ENCODE data around the gene TCF19.
A peak's percentile ranks its signal among the peaks of the same experiment; 100 is the strongest.

The TCF19 gene

GRCh38 chr6:31158140-31158862 is at the start of gene TCF19:
TCF19 (plus strand) TSS chr6:31158589; CDS start chr6:31159470, 881 bp downstream.
- peak; percentile 99 for DNase-seq (ENCODE audit: low spot score)
- peak; percentile 94 for FAIRE-seq

DNA sequence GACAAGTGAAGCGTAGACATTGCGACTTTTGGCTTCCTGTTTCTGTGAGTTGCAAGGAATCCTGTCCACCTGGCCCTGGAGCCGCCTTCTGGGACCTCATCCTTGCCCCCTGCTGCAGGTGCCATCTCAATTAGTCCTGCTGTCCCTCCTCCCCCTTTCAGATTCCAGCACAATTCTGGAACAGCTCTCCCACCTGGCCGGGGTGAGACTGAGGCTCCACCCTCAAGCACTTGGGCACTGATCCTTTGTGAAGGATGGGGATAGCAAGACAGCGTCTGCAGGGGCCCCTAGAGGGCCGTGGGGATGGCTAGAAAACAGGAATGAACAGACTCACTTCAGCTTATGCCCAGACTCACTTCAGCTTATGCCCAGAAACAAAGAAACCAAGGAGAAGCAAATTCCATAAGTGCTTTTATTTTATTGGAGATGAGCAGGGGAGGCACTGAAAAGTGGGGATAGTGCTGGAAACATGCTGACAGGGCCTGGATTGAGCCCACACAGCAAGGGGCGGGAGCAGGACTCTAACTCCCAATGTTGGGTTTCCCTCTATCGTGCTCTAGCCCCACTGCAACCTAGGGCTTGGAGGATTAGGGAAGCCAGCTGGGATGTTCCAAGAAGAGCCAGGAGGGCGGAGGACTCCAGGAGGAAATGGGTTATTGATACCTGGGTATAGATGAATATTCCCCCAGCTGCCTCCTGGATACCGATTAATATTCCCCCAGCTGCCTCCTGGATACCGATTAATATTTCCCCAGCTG is 47.4 kb upstream of the TCF19 start:
- FAIRE-seq (no peak), DNase-seq (ENCODE audit: low spot score) (no peak)

- FAIRE-seq, result no peak
Measured at GRCh38 chr6:31111712-31112111, 46.7 kb upstream of the TCF19 start.

GRCh38 chr6:31112478-31112877 is 45.9 kb upstream of the TCF19 start, which contains the start of gene C6orf15:
C6orf15 (minus strand) TSS chr6:31112575; CDS start chr6:31112555, 20 bp downstream.
- peak; percentile 54 for DNase-seq (ENCODE audit: low spot score)
- FAIRE-seq, result peak; percentile 27

More at GRCh38 chr6:31111712-31112111, 46.7 kb upstream of the TCF19 start:
- no peak for DNase-seq (ENCODE audit: low spot score)

DNA sequence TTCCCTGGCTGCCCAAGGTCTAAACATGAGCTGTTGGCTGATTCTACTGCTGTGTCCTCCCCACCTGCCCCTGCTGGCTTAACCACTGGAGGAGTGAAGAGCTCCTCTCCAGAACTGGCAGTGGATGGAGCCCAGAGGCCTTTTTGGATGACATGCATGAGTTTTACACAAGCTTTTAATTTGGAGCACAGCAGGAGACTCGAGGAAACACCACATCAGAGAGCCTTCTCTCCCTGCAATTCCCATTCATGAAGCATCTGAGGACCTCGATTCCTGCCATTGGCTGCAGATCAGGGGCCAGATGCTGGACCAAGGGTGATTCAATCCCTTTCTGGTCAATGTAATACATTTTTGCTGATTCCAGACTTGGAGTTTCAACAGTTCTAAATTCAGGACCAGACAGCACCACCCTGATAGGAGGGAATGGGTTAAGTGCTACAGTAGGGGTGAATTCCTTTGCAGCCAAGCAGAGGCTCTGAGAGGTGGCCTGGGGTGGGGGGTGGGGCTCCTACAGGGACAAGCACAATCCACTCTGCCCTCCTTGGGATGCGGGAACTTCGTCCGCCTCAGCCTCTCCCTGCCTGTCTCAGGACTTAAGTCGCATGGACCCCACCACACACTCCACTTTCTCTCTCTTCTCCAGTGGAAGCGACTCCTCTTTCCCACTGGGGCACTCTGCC is 44.4 kb upstream of the TCF19 start:
- FAIRE-seq (no peak), DNase-seq (ENCODE audit: low spot score) (peak; percentile 60)

- FAIRE-seq (peak; percentile 97), DNase-seq (ENCODE audit: low spot score) (peak; percentile 88)
Measured at GRCh38 chr6:31114541-31114878, 43.9 kb upstream of the TCF19 start, which contains the start of gene PSORS1C1. PSORS1C1 (plus strand) TSS chr6:31114800; CDS start chr6:31129633, 14,833 bp downstream.

DNA sequence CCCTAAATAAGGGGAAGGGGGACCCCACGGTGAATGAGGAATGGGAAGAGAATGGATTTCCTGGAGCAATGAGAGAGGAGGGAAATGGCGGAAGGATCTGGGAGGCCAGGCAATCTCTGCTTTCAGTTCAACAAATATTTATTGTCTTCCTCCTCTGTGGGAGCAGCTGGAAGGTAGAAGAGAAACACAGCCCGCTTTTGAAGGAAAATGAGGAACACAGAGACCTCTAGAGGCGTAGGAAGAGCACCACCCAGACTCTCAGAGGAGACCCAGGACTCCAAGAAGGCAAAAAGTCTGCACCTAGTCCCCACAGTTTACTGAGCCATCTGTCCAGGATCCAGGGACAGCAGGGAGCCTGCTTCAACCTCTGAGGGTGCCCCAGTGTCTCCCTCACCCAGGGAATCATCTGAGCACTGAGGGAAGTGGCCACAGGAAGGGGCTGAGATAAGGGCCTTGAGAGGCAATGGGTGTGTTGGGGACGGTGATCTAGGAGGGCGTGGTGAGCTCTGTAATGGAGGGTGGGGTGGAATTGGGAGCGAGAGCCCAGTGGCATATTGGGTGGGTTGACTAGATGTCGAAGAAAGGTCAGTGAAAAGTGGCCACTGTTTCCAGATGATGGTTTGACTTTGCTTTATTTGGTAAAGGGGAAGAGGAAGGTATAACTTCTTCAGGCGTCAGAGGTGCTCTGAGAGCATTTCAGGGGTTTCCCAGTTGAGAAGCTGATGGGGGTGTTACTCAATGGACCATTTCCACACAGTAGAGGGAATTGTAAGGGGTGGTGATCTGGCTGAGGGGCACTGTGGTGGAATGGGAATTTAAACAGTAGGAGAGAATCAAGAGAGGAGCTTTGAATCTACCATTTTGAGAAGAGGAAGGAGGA is 43.2 kb upstream of the TCF19 start:
- peak; percentile 66 for FAIRE-seq
- peak; percentile 67 for DNase-seq (ENCODE audit: low spot score)

DNA sequence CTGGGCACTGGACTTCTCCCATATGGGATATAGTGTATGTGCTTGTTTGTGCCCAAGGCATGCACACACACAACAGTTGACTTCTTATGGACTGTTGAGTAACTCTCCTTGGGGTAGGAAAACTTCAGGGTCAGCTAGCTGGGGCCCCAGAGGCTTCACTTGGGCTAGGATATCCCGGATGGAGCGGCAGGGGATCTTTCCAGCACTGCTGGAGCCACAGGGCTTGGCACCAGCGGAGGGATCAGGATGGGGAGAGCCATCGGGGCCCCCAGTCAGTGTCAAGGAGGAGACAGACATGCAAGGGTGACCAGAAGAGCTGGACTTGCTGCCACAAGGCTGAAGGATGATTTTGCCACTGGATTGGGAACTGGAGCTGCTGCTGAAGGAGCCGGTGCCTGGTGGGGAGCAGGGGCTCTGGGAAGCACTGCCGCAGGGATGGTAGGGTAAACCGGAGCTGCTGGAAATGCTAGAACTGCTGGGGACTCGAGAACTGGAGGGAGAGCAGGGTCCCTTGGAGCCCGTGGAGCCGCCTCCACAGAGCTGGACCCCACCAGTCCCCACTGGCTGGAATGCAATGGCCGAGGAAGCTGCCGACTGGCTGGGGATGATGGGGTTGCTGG is 42.3 kb upstream of the TCF19 start:
- DNase-seq (ENCODE audit: low spot score) (no peak), FAIRE-seq (no peak)

- DNase-seq (ENCODE audit: low spot score), result no peak
- no peak for FAIRE-seq
Measured at GRCh38 chr6:31116661-31117385, 41.6 kb upstream of the TCF19 start.

DNA sequence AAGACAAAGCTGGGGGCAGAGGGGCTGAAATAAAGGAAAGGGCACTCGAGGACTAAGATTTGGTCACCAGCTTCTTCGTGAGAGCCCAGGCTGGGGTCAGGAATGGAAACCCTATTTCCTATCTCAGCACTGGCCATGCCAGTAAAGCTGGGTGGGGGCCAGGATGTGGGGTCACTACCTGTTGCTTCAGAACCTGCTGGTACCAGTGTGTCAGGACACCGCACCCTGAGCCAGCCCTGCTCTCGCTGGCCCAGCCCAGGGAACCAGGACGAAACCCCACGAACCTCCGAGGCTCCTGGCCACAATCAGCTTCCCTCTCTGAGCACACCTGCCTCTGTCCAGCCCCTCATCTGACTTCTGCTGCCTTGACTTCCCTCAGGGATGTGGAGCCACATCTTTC is 40.2 kb upstream of the TCF19 start:
- FAIRE-seq, result no peak
- DNase-seq (ENCODE audit: low spot score), result no peak

GRCh38 chr6:31120151-31120915 is 38.1 kb upstream of the TCF19 start, which contains the start of gene CDSN:
CDSN (minus strand) TSS chr6:31120446; CDS start chr6:31120419, 27 bp downstream.
- FAIRE-seq (no peak), DNase-seq (ENCODE audit: low spot score) (no peak)

DNA sequence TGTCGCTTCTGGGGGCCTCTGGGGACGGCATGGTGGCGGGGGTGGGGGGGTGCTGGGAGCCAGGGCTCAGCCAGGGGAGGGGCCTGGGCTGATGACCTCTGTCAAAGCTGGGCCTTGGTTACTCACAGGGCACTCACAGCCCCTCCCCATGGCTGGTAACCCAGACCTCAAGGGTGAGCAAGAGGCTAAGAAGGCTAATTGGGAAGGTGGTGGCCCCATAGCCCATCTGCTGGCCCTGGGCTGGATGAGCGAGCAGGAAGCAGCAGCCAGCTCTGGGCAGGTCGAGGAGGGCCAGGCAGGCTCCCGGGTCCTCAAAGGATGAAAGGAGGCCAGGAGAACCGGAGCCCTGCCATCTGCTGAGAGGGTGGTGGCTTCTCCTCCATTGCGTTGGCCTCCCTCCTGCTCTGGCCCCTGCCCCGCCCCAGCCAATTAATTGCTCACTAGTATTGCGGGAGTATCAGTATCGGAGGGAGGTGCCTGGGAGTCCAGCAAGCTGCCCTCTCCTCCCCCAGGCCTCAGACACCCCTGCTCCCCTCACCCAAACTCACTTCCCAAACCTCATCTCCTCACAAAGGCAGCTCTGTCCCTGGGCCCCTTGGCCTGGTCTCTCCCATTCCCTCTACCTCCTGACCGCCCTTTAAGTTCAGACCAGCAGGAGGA is 37.1 kb upstream of the TCF19 start:
- FAIRE-seq (no peak), DNase-seq (ENCODE audit: low spot score) (no peak)

GRCh38 chr6:31122791-31123706 is 35.3 kb upstream of the TCF19 start:
- FAIRE-seq (peak; percentile 84), DNase-seq (ENCODE audit: low spot score) (peak; percentile 85)

DNA sequence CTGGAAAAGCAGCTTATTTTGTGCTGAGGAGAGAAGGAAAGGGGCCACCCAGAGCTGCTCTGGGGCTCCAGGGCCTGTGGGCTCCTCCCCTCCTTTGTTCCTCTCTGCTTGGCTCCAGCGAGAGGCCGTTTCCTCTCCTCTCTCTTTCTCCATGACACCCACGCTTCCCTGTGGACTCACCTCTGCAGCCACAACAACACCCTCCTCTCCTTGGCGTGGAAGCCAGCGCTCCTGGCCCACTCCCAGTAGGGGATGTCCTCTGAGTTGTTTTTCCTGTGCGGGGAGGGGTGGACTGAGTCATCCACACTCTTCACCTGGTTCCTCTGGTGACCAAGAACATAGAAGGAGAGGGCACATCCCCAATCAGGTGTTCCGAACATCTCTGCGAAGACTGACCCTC is 33.2 kb upstream of the TCF19 start:
- peak; percentile 64 for DNase-seq (ENCODE audit: low spot score)
- FAIRE-seq, result no peak

- DNase-seq (ENCODE audit: low spot score) (no peak), FAIRE-seq (no peak)
Measured at GRCh38 chr6:31125586-31126363, 32.6 kb upstream of the TCF19 start.

GRCh38 chr6:31126396-31127175 is 31.8 kb upstream of the TCF19 start:
- FAIRE-seq (no peak), DNase-seq (ENCODE audit: low spot score) (no peak)
